Gastroesophageal sphincter (tissue), 3 donors: ENCODE results near the gene PORCN.

Experiments used
- CTCF ChIP-seq, 4 experiments: fragments of 200-600 bp in 2 of 4; fragments of 450-650 bp in 2 of 4; sonication (generic) in 1 of 4; IDR thresholded peaks; one replicate each; pipeline ENCODE4 v1.5.1; 2017 to 2019; ENCODE audit warnings: antibody characterized with exemption in 4 of 4, mild to moderate bottlenecking in 2 of 4, moderate library complexity in 2 of 4
- POLR2A ChIP-seq, 2 donors: fragments of 450-650 bp; IDR thresholded peaks; one replicate each; pipeline ENCODE4 v1.6.1; 2017; ENCODE audit warnings: antibody characterized with exemption in 2 of 2, mild to moderate bottlenecking in 2 of 2, moderate library complexity in 1 of 2

GRCh38 chrX:48509245-48509590, 426 bp downstream of the PORCN start:
- TF ChIP-seq CTCF (IDR thresholded peaks at IDR 0.05): no peak
- no peak for TF ChIP-seq POLR2A (IDR thresholded peaks at IDR 0.05)
